NCI-H774 (cell line): ENCODE results near the gene SLC49A4.

Source experiments
- DNase-seq: peaks from one replicate; lab custom pipeline; 2025; lab: John Stamatoyannopoulos, UW

SLC49A4 gene

DNA sequence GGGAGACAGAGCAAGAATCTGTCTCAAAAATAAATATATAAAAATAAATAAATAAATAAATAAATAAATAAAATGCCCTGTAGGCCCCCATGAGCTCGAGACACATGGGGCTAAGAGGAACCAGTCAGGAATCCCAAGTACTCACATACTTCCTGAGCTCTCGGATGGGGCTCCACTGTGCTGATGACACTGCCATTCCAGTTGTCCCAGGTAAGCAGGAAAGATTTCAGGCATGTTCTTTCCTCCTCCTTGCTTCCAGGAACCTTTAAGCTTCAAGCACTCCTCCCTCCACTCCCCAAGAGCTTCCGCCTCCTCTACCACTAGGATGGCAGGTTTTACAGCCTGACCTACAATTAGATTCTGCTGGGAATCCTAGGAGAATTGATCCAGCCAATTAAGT lies 113.4 kb downstream of the SLC49A4 start:
- DNase-seq: no peak

DNA sequence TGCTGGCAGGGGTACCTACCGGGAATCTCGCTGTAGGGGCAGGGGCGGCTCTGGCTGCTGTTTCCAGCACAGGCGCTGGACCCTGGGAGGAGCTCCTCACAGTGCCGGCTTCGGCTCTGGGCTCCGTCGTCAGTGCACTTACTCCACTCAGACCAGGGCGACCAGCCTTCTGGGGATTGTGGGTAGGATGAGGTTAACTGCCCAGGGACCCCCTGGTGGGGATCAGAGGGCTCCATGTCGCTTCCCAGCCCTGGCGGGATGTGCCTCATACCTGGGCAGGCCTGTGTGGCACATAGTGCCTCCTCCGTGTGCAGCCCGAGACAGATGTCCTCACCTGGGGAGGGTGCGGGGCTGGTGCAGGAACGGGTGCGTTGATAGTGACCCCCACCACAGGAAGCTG lies 117.0 kb downstream of the SLC49A4 start:
- no peak for DNase-seq

DNA sequence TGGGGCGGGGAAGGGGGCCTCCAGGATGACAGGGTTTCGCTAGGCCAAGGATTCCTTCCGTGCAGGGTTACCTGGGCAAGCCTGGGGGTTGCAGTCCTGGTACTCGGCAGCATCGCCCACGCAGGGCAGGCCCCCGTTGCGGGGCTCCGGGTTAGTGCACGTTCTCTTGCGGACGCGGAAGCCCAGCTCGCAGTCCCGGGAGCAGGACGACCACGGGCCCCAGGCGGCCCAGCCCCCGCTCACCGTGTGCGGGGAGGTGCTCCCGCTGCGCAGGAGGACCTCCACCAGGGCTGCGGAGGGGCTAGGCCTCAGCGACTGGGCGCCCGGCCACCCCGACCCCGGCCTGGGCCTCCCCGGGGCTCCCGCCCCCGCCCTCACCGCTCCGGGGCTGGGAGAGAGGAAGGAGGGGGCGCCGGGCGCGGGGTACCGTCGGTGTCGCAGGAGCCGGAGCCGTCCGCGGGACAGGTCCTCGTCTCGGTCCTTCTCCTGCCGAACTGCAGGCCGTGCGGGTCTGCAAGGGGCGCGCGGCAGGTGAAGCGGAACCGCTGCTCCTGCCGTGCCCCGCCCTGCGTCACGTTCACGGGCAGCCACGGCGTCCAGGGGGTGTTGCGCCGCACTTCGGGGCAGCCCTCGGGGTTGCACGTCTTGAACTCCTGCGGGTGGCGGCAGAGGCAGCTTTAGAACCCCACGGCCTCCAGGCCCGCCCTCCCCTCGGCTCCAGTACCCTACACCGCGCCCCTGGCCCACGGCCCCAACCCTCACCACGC lies 118.1 kb downstream of the SLC49A4 start:
- DNase-seq: no peak

DNA sequence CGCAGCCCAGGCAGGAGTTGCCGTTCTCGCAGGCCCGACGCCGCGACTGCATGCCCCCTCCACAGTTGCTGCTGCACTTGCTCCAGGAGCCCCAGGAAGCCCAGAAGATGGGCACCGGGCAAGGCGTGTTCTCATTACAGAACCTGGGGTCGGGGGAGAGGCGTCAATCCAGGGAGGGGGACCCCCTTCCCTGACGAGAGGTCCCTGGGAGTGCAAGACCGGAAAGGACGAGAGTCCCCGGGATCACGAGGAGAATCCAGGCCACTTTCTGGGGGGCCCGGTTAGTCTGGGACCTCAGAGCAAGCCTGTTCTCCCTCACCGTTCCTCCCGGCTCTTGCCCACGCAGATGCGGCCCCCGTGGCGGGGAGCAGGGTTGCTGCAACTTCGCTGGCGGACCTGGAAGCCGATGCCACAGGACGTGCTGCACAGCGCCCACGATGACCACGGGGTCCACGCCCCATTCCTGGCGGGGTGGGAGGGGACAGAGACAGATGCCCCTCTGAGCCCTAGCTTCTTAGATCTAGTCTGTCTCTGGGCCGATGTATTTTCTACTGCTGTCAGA lies 118.8 kb downstream of the SLC49A4 start:
- no peak for DNase-seq

DNA sequence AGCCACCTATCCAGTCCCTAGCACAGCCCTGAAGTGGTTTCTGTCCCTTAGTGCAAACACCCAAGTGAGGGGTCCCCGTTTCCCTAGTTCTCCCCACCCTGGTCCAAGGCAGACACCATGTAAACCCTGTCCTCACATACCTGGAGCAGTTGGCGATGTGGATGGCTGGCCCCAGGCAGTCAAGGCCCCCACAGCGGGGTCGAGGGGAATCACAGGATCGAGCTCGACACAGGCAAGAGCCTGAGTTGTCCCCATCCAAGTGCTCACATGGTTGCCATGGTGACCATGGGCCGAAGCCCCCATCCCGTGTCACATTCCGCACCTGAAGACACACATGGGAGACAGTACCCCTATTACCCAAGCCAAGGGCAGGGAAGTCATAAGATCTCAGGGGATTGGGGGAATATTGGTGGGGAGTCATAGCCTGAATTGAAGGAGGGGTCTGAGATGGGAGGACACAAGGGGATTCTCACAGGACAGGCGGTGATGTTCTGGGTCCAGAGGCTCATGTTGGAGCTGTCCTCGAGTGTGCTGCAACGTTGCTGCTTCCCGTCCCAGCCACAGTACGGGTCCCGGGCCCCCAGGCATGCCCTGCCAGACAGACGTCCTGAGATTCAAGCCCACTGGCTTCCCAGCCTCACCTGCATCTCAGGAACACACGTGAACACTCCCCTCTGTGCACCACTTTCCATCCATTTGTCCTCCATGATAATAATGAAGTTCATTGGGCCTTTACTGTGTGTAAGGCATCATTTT lies 120.6 kb downstream of the SLC49A4 start:
- no peak for DNase-seq

- DNase-seq: no peak
Observed at GRCh38 chr3:122916084-122916483, 121.2 kb downstream of the SLC49A4 start.

- no peak for DNase-seq
Observed at GRCh38 chr3:122916580-122916979, 121.7 kb downstream of the SLC49A4 start.

DNA sequence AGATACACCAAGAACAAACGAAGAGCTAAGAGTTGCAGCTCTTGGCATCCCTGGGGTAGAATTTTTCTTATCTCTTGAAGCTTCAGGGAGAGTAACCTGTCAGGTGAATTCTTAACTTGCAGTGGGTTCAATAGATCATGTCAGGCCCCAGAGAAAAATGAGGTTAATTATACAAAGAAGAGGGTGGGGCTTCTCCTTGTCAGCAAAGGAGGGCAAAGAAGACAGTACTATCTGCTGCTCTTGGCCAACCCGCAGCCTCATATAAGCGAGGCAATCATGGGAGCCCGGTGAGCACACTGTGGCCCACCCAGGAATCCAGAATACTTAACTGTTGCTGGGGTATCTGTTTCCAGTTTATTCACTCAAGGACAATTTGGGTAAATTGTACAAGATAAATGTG lies 122.5 kb downstream of the SLC49A4 start:
- no peak for DNase-seq

- no peak for DNase-seq
Observed at GRCh38 chr3:122918576-122919290, 123.9 kb downstream of the SLC49A4 start.

GRCh38 chr3:122919291-122919610 lies 124.4 kb downstream of the SLC49A4 start:
- DNase-seq: no peak

DNA sequence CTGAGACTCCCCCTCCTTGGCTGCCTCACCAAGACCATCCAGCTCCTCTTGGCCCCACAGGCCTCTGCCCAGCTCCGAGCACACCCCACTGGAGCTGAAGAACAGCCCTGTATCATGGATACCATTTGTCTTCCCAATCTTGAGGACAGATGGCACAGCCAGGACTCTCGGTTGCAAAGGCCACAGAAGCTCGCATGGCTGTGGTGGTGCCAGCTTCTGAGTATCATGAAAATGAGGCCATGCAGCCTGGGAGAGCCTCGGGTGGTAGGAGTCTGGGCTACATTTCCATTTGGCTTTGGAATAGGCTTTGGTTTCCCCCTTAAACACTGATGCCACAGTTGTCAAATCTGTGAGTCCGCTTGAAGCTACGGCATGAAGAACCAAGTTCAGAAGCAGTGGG lies 126.1 kb downstream of the SLC49A4 start:
- DNase-seq: no peak

DNA sequence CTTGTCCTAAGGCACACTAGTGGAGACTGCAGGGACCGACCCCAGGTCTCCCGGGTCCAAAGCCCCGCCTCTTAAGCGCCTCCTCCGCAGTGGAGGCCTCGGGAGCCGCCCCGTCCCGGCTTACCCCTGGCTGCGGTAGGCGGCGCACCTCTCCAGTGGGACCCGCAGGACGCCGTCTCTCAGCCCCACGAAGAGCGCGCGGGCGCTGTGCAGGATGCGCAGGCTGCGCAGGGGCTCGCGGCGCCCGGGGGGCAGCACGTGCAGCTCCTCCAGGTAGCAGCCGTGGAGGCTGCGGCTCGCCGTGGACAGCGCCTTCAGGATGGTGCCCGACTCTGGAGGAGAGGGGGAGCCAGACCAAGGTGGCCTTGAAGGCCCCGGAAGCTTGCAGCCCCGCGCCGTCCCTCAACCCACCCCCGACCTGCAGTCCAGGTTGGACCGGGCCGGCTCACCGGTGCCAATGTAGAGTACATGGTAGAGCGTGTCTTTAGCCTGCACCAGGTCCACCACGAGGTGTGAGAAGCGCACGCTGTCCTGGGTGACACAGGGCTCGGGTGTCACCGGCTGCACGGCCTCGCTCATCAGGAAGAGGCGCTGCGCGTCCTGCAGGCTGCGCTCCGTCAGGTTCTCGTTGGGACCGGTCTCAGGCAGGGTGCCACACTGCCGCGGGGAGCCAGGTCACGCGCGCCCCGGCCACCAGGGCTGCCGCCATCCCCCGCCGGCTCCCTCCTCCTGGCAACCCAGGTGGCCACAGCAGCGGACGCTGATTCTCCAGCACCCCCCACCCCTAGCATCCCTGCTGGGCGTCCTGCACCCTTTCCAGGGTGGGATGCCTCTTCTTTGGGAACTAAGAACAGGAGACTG lies 127.2 kb downstream of the SLC49A4 start:
- DNase-seq: no peak

- no peak for DNase-seq
Observed at GRCh38 chr3:122923611-122924010, 128.7 kb downstream of the SLC49A4 start.

GRCh38 chr3:122924056-122924455 lies 129.2 kb downstream of the SLC49A4 start:
- DNase-seq: no peak

GRCh38 chr3:122925756-122926155 lies 130.9 kb downstream of the SLC49A4 start:
- no peak for DNase-seq

GRCh38 chr3:122926322-122926721 lies 131.5 kb downstream of the SLC49A4 start:
- no peak for DNase-seq

DNA sequence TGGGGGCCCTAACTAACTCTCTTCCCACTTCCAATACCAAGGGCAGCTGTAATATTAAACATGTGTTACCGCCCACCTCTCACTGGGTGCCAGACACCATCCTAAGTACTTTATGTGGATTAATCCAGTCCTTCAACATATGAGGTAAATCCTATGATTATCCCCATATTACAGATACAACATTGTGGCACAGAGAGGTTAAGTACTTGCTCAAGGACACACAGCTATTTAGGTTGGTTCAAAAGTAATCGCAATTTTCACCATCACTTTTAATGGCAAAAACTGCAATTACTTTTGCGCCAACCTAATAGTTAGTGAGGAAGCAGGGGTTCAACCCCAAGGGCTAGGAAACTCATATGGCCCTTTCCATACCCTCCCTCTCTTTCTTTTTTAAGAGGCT lies 131.9 kb downstream of the SLC49A4 start:
- DNase-seq: no peak

- no peak for DNase-seq
Observed at GRCh38 chr3:122927726-122928125, 132.9 kb downstream of the SLC49A4 start.

- DNase-seq: no peak
Observed at GRCh38 chr3:122928396-122929187, 133.7 kb downstream of the SLC49A4 start.

GRCh38 chr3:122929188-122930062 lies 134.6 kb downstream of the SLC49A4 start:
- no peak for DNase-seq
